HUDEP-2 (cell line): Measurements from ENCODE around the gene TDRD10.

Experiments
- DNase-seq, 76 experiments: peaks; one replicate each; lab custom pipeline; 2025; ENCODE audit not compliant: unreplicated experiment in 76 of 76; lab: John Stamatoyannopoulos, UW

Gene TDRD10

GRCh38 chr1:154575147-154575927, 73.3 kb downstream of the TDRD10 start:
- no peak for DNase-seq

- no peak for DNase-seq
These were observed 74.0 kb downstream of the TDRD10 start for GRCh38 chr1:154575951-154576566.

DNA sequence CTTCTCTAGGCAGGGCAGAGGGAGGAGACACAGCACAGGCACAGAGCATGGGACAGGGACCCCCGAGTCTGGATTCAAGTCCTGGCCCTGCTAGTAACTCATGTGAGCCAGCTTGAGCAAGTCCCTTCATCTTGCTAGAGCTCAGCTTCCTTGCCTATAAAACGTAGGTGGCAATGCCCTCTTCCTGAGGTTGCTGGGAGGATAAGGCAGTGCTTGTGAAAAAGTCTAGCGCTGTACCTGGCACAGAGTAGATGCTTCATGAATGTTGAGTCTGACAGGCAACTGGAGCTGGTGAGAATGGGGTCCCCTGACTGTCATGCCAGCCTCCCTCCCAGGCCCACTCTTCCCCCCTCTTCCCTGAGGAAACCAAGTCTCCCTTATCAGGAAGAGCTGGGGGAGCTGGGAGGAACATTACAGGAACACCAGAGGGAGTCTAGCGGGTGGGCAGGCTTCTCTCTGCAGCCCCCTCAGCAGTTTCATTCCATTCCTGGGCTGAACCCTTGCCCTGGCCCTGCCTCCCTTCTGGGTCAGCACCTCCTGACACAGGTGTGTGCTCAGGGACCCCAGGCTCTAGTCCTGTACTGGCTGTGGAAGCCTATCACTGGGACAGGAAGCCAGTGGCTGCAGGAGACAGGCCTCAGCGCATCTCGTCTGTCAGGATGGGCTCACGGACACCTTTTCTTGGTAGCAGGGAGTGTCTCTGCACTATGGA, 75.5 kb downstream of the TDRD10 start:
- no peak for DNase-seq

DNA sequence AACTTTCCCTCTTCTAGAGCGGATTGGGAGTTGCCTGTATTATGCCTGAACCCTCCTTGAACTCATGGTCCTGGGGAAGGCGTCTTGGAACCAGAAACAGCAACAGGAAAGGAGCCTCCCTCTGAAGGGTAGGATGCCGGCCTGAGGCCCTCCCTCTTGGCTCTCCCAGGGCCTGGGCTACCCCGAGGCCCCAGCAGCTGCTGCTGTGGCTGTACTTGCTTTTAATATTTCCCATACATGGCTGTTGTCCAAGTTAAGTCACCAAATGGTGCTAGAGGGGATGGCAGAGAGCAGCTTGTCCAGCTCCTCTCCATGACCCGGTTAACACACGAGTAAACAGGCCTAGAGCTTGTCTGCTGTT, 76.0 kb downstream of the TDRD10 start:
- no peak for DNase-seq

- no peak for DNase-seq
These were observed 77.4 kb downstream of the TDRD10 start for GRCh38 chr1:154579374-154579773.

- peak in 10 of 76 experiments; percentile 4 to 37 (median 9) for DNase-seq
These were observed 79.7 kb downstream of the TDRD10 start for GRCh38 chr1:154581766-154582165.

DNA sequence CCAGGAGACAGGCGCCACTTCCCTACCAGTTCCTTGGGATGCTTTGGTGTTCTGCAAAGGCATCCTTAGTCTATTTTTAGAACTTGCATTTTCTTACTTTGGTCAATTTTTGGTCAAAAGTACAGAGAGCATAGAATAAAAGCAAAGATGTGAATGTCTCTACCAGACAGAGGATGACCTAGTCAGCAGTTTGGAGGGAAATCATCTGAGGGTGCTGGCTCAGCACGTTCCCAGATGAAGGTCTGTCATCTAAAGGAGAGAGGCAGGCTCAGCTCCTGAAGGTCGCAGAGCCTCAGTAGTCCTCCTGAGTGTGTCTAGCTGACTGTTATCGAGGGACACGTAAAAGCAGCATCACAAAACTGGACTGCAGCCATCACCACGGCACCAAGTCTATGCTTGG, 80.9 kb downstream of the TDRD10 start:
- DNase-seq = no peak

GRCh38 chr1:154583773-154584172, 81.8 kb downstream of the TDRD10 start:
- DNase-seq = no peak

GRCh38 chr1:154584267-154584994, 82.4 kb downstream of the TDRD10 start:
- DNase-seq = no peak

DNA sequence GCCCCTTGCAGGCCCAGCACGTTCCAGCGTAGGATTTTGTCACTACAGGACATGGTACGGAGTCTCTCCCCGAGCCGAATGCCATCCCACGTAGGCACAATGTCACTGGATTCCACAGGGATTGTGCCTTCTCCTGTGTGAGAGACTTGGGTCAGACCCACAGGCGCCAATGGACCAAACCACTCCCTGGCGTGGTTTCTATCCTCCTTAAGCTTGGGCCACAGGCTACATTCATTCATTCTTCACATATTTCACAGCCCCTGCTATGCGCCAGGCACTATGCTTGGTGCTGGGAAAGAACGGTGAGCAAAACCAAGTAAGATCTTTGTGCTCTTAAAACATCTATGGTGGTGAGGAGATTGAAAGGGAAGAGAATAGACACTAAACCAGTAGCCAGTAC, 84.2 kb downstream of the TDRD10 start:
- DNase-seq = no peak

DNA sequence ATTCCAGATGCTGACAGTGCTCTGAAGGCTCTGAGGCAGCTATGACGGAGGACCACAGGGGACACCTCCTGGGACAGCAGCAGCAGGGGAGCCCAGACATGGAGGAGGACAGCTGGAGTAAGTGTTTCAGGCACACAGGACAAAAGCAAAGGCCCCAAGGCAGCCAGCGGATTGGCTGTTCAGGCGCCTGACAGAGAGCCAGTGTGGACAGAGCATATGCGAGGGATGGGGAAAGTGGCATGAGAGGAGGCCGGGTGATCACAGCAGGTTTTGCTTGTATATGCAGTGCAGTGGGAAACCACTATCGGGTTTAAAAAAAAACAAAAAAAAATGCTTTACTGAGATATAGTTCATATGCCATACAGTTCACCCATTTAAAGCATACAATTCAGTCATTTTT, 84.6 kb downstream of the TDRD10 start:
- DNase-seq = no peak

DNA sequence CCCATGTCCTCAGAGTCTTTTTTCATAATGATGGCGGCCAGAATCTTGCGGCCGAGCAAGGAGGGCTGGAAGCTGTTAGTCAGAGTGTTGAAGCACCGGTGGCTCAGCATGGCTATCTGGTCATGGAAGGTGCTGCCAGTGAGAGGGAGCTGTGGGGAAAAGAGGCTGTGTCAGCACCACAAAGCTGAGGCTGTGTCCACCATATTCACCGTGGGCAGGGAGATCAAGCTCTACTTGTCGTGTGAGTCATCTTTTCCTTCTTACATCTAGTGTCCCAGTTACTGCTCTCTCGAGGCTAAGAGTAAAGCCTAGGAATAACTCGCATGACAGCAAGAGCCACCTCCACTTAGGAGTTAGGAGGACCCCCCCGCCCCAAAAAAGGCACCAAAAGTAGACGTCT, 87.8 kb downstream of the TDRD10 start:
- peak in 1 of 76 experiments; percentile 17 for DNase-seq

DNA sequence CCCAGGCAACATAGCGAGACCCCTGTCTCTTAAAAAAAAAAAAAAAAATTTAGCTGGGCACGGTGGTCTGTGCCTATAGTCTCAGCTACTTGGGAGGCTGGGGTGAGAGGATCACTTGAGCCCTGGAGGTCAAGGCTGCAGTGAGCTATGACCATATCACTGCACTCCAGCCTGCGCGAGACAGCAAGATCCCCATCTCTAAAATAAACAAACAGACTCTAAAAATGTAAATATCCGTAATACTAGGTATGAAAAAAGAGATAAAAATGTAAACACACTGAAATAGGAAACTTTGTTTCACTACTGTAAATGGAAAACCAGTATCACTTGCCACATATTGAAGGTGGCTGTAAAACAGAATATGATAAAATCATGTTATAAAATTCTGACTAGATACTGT, 88.7 kb downstream of the TDRD10 start:
- DNase-seq = no peak

GRCh38 chr1:154591206-154591605, 89.2 kb downstream of the TDRD10 start:
- no peak for DNase-seq

GRCh38 chr1:154593390-154593789, 91.4 kb downstream of the TDRD10 start:
- peak in 14 of 76 experiments; percentile 6 to 61 (median 24) for DNase-seq

- no peak for DNase-seq
These were observed 92.8 kb downstream of the TDRD10 start for GRCh38 chr1:154594811-154595210.

DNA sequence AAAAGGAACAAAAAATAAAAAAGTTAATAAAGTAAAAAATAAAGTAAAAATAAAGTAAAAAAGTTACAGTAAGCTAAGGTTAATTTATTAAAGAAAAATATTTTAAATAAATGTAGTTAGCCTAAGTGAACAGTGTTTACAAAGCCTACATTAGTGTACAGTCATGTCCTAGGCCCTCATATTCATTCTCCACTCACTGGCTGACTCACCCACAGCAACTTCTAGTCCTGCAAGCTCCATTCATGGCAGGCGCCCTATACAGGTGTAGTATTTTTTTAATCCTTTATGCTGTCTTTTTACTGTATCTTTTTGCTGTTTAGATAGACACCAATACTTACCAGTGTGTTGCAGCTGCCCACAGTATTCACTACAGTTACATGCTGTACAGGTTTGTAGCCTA, 93.6 kb downstream of the TDRD10 start:
- no peak for DNase-seq
